Fibroblast of villous mesenchyme (primary cell): ENCODE data around the gene ESRRB. TPM values are rescaled to one million over a fixed set of nuclear protein-coding genes. Genes with fewer than 3 reads are reported as not detected.

Experiments used
- DNase-seq: peaks from one replicate; pipeline ENCODE4 v3.0.0-alpha.2; 2010; ENCODE audit warnings: low read depth
- H3K4me3 ChIP-seq: 2 replicates; pipeline ENCODE4 v1.5.1; 2011; ENCODE audit warnings: low read depth, mild to moderate bottlenecking, low read length
- total RNA-seq: library from RNA; depleted of rRNA; stranded (reverse); fragments of >200 nt; gene quantifications from 2 replicates; pipeline ENCODE4 v1.2.3, GENCODE V29; 2012
- TF ChIP-seq, protein P1 (sequence below): IDR thresholded peaks from 2 replicates; pipeline ENCODE4 v1.5.1; 2012; ENCODE audit warnings: low read depth, mild to moderate bottlenecking, low read length; ENCODE audit not compliant: insufficient read depth

ESRRB gene
- total RNA-seq, 1 donor = not detected

GRCh38 chr14:76489667-76490066, 113.7 kb downstream of the ESRRB start:
- DNase-seq = no peak
- TF ChIP-seq, protein P1, sequence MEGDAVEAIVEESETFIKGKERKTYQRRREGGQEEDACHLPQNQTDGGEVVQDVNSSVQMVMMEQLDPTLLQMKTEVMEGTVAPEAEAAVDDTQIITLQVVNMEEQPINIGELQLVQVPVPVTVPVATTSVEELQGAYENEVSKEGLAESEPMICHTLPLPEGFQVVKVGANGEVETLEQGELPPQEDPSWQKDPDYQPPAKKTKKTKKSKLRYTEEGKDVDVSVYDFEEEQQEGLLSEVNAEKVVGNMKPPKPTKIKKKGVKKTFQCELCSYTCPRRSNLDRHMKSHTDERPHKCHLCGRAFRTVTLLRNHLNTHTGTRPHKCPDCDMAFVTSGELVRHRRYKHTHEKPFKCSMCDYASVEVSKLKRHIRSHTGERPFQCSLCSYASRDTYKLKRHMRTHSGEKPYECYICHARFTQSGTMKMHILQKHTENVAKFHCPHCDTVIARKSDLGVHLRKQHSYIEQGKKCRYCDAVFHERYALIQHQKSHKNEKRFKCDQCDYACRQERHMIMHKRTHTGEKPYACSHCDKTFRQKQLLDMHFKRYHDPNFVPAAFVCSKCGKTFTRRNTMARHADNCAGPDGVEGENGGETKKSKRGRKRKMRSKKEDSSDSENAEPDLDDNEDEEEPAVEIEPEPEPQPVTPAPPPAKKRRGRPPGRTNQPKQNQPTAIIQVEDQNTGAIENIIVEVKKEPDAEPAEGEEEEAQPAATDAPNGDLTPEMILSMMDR = no peak
- H3K4me3 ChIP-seq = no peak overlapping the region

GRCh38 chr14:76490111-76490510, 114.2 kb downstream of the ESRRB start:
- H3K4me3 ChIP-seq = no peak overlapping the region
- TF ChIP-seq, protein P1 = no peak
- no peak for DNase-seq

DNA sequence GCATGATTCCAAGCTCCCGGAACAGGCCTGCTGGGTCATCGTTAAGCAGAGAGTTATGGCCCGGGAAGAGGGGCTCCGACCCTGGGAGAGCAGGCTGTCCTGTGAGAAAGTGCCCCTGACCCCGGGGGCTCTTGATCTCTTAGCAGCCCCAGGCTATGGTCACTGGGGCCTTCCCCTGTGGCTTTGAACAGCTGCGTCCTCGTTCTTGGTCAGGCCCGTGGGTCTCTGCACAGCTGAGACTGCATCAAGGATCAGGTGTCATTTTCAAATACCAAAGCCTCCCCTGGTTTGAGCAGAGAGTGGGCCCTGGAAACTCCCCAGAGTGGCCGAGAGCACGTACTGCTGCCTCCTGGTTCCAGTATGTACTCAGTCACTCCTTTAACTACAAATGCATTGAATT, 114.8 kb downstream of the ESRRB start:
- TF ChIP-seq, protein P1 = no peak
- H3K4me3 ChIP-seq = no peak overlapping the region
- no peak for DNase-seq

- TF ChIP-seq, protein P1 = no peak
- DNase-seq = no peak
- H3K4me3 ChIP-seq = no peak overlapping the region
Observed at GRCh38 chr14:76491172-76491930, 115.4 kb downstream of the ESRRB start.

GRCh38 chr14:76495983-76496382, 120.0 kb downstream of the ESRRB start:
- no peak overlapping the region for H3K4me3 ChIP-seq
- TF ChIP-seq, protein P1 = no peak
- no peak for DNase-seq

DNA sequence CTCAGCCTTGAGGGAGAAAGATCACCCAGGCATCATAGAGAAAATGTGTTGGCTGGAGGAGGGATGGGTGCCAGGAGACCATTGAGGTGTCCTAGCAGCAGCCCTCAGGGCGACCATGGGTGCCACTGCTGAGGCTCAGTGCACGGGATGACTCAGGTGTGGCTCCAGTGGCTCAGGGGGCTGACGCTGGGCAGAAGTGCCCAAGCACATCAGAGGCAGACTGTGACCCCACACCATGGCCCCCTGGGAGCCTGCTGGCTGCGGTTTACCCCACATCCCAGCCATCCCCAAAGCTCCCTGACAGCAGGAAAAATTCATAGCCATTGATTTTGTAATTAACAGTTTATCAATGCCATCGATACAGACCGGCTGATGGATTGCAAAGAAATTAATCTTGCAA, 120.7 kb downstream of the ESRRB start:
- no peak overlapping the region for H3K4me3 ChIP-seq
- DNase-seq = no peak
- TF ChIP-seq, protein P1 = no peak
